Vagina (tissue), 2 donors: Measurements from ENCODE around the gene ATP2A2.

Source experiments
- CTCF ChIP-seq, 3 experiments: fragments of 450-650 bp in 2 of 3; fragments of 200-600 bp in 1 of 3; sonication (generic) in 1 of 3; IDR thresholded peaks; one replicate each; pipeline ENCODE4 v1.5.1; 2017 to 2019; ENCODE audit warnings: antibody characterized with exemption in 3 of 3, mild to moderate bottlenecking in 2 of 3, moderate library complexity in 2 of 3
- POLR2A ChIP-seq, 2 donors: fragments of 450-650 bp; IDR thresholded peaks; one replicate each; pipeline ENCODE4 v1.6.1; 2017; ENCODE audit warnings: antibody characterized with exemption in 2 of 2, mild to moderate bottlenecking in 2 of 2, moderate library complexity in 2 of 2
- POLR2AphosphoS5 ChIP-seq, 2 donors: sonication (generic); formaldehyde crosslinking; IDR thresholded peaks; one replicate each; pipeline ENCODE4 v1.9.0; 2017; ENCODE audit warnings: antibody characterized with exemption in 2 of 2, mild to moderate bottlenecking in 2 of 2, low read depth in 1 of 2; ENCODE audit not compliant: insufficient read depth in 1 of 2

- TF ChIP-seq POLR2A (IDR thresholded peaks at IDR 0.05) (no peak), CTCF (IDR thresholded peaks at IDR 0.05) (no peak), POLR2AphosphoS5 (IDR thresholded peaks at IDR 0.05; ENCODE audit: insufficient read depth in 1 of 2, low read depth in 1 of 2) (no peak)
Observed at GRCh38 chr12:110333201-110333600, 52.2 kb downstream of the ATP2A2 start.
